OCI-LY1 (cell line): ENCODE results near the gene CORIN.

Source experiments
- H2AFZ ChIP-seq: fragments of 200-600 bp; sonication (generic), shearing (Covaris generic); 2 replicates; pipeline ENCODE4 v1.6.0; 2014; ENCODE audit warnings: antibody characterized with exemption, mild to moderate bottlenecking, low read length
- H3F3A ChIP-seq: fragments of 200-600 bp; sonication (generic), shearing (Covaris generic); 2 replicates; pipeline ENCODE4 v1.6.0; 2014; ENCODE audit warnings: mild to moderate bottlenecking, antibody characterized with exemption, low read length, moderate library complexity; ENCODE audit not compliant: insufficient read depth
- H3K27ac ChIP-seq: fragments of 200-600 bp; sonication (generic); 2 replicates; pipeline ENCODE4 v1.5.1; 2014; ENCODE audit warnings: low read length, mixed run types, mild to moderate bottlenecking, low read depth; ENCODE audit not compliant: poor library complexity, severe bottlenecking
- H3K27me3 ChIP-seq: fragments of 200-600 bp; sonication (generic); 2 replicates; pipeline ENCODE4 v1.6.0; 2014; ENCODE audit warnings: antibody characterized with exemption, mild to moderate bottlenecking, low read length, moderate library complexity; ENCODE audit not compliant: insufficient read depth
- H3K36me3 ChIP-seq: fragments of 200-600 bp; sonication (generic); 2 replicates; pipeline ENCODE4 v1.6.1; 2014; ENCODE audit warnings: mild to moderate bottlenecking, antibody characterized with exemption, low read length, moderate library complexity, mixed read lengths; ENCODE audit not compliant: insufficient read depth
- H3K4me1 ChIP-seq: fragments of 200-600 bp; sonication (generic); 2 replicates; pipeline ENCODE4 v1.5.1; 2014; ENCODE audit warnings: mild to moderate bottlenecking, low read length, moderate library complexity; ENCODE audit not compliant: insufficient read depth, severe bottlenecking
- H3K4me2 ChIP-seq: fragments of 200-600 bp; sonication (generic), shearing (Covaris generic); 2 replicates; pipeline ENCODE4 v1.6.1; 2014; ENCODE audit warnings: low read length
- H3K4me3 ChIP-seq: fragments of 200-600 bp; sonication (generic); 2 replicates; pipeline ENCODE4 v1.5.1; 2014; ENCODE audit warnings: low read length, low read depth, mild to moderate bottlenecking, mixed read lengths; ENCODE audit not compliant: poor library complexity, severe bottlenecking
- H3K79me2 ChIP-seq: fragments of 200-600 bp; shearing (Covaris generic); 2 replicates; pipeline ENCODE4 v1.6.1; 2016; ENCODE audit warnings: mixed run types, low read length, mixed read lengths; ENCODE audit not compliant: insufficient read depth
- H3K9ac ChIP-seq: fragments of 200-600 bp; sonication (generic), shearing (Covaris generic); 2 replicates; pipeline ENCODE4 v1.6.1; 2014; ENCODE audit warnings: mild to moderate bottlenecking, low read length, mixed read lengths
- H3K9me2 ChIP-seq: fragments of 200-600 bp; sonication (generic), shearing (Covaris generic); 2 replicates; pipeline ENCODE4 v1.6.1; 2014; ENCODE audit warnings: low read depth, mild to moderate bottlenecking, low read length, mixed read lengths
- H3K9me3 ChIP-seq: fragments of 200-600 bp; shearing (Covaris generic); 2 replicates; pipeline ENCODE4 v1.6.1; 2014; ENCODE audit warnings: low read length, mixed read lengths
- H4K20me1 ChIP-seq: fragments of 200-600 bp; sonication (generic), shearing (Covaris generic); 2 replicates; pipeline ENCODE4 v1.6.0; 2016; ENCODE audit warnings: mild to moderate bottlenecking, low read length; ENCODE audit not compliant: insufficient read depth
- EZH2 ChIP-seq: fragments of 200-600 bp; sonication (generic), shearing (Covaris generic); IDR thresholded peaks from 2 replicates; pipeline ENCODE4 v1.8.0; 2017; ENCODE audit warnings: borderline replicate concordance, mixed run types, mild to moderate bottlenecking, antibody characterized with exemption, low read length, moderate library complexity, mixed read lengths
- TF ChIP-seq, protein P1 (sequence below): fragments of 200-600 bp; sonication (generic), shearing (Covaris generic); IDR thresholded peaks from 2 replicates; pipeline ENCODE4 v1.5.1; 2017; ENCODE audit warnings: mild to moderate bottlenecking, antibody characterized with exemption, low read length, moderate library complexity, mixed read lengths

The CORIN gene

DNA sequence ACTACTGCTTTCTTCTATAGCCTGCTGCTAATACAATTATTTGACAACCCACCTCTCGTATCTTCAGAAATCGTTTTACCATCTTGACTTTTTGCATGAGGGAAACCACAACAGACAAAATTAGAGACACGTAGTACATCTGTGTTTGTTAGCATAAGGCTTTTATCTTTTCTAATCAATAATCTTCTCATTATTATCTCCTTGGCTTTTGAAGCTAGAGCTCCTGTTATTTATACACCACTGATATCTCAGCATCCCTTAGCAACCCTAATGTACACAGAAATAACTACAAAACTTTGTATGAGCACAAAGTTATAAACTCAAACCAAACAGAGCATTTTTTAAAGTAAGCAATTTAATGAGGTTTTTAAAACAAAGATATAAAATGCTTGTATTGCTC, 39.7 kb downstream of the CORIN start:
- TF ChIP-seq EZH2: no peak
- TF ChIP-seq, protein P1, sequence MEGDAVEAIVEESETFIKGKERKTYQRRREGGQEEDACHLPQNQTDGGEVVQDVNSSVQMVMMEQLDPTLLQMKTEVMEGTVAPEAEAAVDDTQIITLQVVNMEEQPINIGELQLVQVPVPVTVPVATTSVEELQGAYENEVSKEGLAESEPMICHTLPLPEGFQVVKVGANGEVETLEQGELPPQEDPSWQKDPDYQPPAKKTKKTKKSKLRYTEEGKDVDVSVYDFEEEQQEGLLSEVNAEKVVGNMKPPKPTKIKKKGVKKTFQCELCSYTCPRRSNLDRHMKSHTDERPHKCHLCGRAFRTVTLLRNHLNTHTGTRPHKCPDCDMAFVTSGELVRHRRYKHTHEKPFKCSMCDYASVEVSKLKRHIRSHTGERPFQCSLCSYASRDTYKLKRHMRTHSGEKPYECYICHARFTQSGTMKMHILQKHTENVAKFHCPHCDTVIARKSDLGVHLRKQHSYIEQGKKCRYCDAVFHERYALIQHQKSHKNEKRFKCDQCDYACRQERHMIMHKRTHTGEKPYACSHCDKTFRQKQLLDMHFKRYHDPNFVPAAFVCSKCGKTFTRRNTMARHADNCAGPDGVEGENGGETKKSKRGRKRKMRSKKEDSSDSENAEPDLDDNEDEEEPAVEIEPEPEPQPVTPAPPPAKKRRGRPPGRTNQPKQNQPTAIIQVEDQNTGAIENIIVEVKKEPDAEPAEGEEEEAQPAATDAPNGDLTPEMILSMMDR: no peak

DNA sequence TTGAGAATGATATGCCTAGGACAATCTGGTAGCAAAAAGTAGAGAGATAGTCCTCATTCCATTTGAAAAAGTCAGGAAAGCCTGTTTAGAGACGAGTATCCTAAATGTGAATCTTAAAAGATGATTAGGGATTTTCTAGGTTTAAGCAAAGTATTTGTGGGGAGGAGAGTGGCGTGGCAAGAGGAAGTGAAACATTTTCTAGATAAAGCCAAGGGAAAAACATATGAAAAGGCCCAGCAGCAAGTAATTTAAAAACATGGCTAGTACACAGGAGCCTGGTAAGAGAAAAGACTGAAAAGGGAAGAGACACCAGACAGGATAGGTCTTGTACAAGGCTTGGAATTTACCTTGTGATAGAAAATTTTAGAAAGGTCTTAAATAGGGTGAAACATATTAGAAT, 45.9 kb downstream of the CORIN start:
- no peak overlapping the region for H3K27ac ChIP-seq
- no peaks in the 10 kb centered on the region for H3K4me1 ChIP-seq
- H3K27me3 ChIP-seq: no peaks in the 10 kb centered on the region
- H3K9ac ChIP-seq: no peak overlapping the region
- H2AFZ ChIP-seq: no peak overlapping the region
- H3K9me2 ChIP-seq: no peaks in the 10 kb centered on the region
- no peak for TF ChIP-seq EZH2
- TF ChIP-seq, protein P1: no peak
- no peaks in the 10 kb centered on the region for H3K9me3 ChIP-seq
- H3F3A ChIP-seq: no peaks in the 10 kb centered on the region
- no peak overlapping the region for H3K4me2 ChIP-seq
- H3K4me3 ChIP-seq: no peak overlapping the region
- no peaks in the 10 kb centered on the region for H4K20me1 ChIP-seq
- H3K36me3 ChIP-seq: no peaks in the 10 kb centered on the region
- H3K79me2 ChIP-seq: no peaks in the 10 kb centered on the region

More for the DNA sequence above, 39.7 kb downstream of the CORIN start:
- Histone ChIP-seq H3K9me2 (no peaks in the 10 kb centered on the region), H3K27me3 (no peaks in the 10 kb centered on the region), H3K4me3 (no peak overlapping the region), H3K4me2 (no peak overlapping the region), H3K9me3 (no peaks in the 10 kb centered on the region), H2AFZ (no peak overlapping the region), H3F3A (no peaks in the 10 kb centered on the region), H3K9ac (no peak overlapping the region), H3K79me2 (no peaks in the 10 kb centered on the region), H3K4me1 (no peaks in the 10 kb centered on the region), H4K20me1 (no peaks in the 10 kb centered on the region), H3K27ac (no peak overlapping the region), H3K36me3 (no peaks in the 10 kb centered on the region)

DNA sequence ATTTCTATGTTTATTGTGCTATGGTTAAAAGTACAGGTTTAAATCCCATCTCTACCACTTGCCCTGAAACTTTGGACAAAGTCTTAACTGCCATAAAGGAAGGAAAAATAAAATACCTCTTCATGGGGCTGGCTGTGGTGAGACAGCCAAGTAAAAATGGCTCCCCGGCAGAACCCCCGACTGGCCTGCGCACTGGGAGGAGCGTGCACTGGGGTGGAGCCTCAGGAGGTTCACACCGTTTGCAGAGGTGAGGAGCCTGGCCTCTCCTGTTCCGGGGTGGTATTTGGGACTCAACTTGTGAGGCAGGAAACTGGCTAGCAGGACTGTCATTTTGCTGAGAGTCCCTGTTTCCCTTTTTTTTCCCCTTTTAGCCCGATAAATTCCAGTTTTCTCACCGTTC, 47.8 kb downstream of the CORIN start:
- TF ChIP-seq EZH2: no peak
- TF ChIP-seq, protein P1: no peak
- Histone ChIP-seq H4K20me1 (no peaks in the 10 kb centered on the region), H3K27me3 (no peaks in the 10 kb centered on the region), H3K9me2 (no peaks in the 10 kb centered on the region), H2AFZ (no peak overlapping the region), H3K36me3 (no peaks in the 10 kb centered on the region), H3K27ac (no peak overlapping the region), H3K4me1 (no peaks in the 10 kb centered on the region), H3K9me3 (no peaks in the 10 kb centered on the region), H3K4me3 (no peak overlapping the region), H3K4me2 (no peak overlapping the region), H3K79me2 (no peaks in the 10 kb centered on the region), H3K9ac (no peak overlapping the region), H3F3A (no peaks in the 10 kb centered on the region)
